ENCODE results near the gene CNTN1. TPM values are rescaled to one million over a fixed set of nuclear protein-coding genes. Genes with fewer than 3 reads are reported as not detected.

Gene CNTN1
- polyA plus RNA-seq, 1 donor (not counting 4 experiments of a cell fraction or from before 2014, with no cell fraction given) = 19.0 TPM

DNA sequence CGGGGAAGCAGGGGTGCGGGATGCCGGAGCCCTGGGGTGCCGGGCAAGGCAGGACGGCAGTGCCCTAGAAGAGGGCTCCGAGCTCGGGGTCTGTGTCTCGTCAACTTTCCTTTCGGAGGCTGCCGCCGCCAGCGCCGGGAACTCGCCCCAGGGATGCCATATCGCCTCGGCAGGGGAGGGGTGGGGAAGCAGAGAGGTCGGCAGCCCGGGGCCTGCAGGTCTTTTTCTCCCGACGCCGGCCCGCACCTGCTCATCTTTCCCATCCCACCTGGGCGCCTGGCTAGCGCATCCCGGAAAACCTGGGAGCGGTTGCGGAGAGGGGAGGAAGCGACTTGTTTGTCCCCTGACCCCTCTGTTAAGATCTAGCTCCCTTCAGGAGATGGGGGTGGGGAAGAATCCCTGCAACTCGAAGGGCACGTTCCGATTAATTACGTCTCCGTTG, 547 bp downstream of the CNTN1 start:
- Histone ChIP-seq H3K4me1 (ENCODE audit: control insufficient read depth, extremely low read depth, insufficient read depth, low read length) (peaks cover 47% of the 10 kb centered on the region), H3K9me3 (ENCODE audit: control insufficient read depth, low read depth, low read length) (no peaks in the 10 kb centered on the region), H3K9ac (ENCODE audit: control insufficient read depth, extremely low read depth, insufficient read depth, low read length) (peak overlapping the region; percentile 76), H2AFZ (ENCODE audit: control insufficient read depth, low read length) (peak overlapping the region; percentile 95), H3K4me3 (ENCODE audit: control insufficient read depth in 2 of 3, extremely low read depth in 1 of 3, insufficient read depth in 2 of 3, low read depth in 1 of 3, low read length in 3 of 3) (peak overlapping the region; percentile 31 to 93 (median 59)), H4K20me1 (ENCODE audit: control insufficient read depth, extremely low read depth, insufficient read depth, low read length) (no peaks in the 10 kb centered on the region), H3K36me3 (ENCODE audit: control insufficient read depth in 2 of 2, extremely low read depth in 1 of 2, insufficient read depth in 2 of 2, low read length in 2 of 2) (no peaks in the 10 kb centered on the region), H3K27ac (ENCODE audit: control insufficient read depth, insufficient read depth, low read length) (peak overlapping the region; percentile 68), H3K4me2 (ENCODE audit: control insufficient read depth, extremely low read depth, insufficient read depth, low read depth, low read length) (peak overlapping the region; percentile 96), H3K79me2 (ENCODE audit: control insufficient read depth, insufficient read depth, low read length) (no peaks in the 10 kb centered on the region), H3K9me1 (ENCODE audit: control insufficient read depth, extremely low read depth, insufficient read depth, low read length) (no peaks in the 10 kb centered on the region), H3K27me3 (ENCODE audit: control insufficient read depth, extremely low read depth, insufficient read depth, low read length) (no peaks in the 10 kb centered on the region)
- FAIRE-seq = no peak
- TF ChIP-seq, protein P1, sequence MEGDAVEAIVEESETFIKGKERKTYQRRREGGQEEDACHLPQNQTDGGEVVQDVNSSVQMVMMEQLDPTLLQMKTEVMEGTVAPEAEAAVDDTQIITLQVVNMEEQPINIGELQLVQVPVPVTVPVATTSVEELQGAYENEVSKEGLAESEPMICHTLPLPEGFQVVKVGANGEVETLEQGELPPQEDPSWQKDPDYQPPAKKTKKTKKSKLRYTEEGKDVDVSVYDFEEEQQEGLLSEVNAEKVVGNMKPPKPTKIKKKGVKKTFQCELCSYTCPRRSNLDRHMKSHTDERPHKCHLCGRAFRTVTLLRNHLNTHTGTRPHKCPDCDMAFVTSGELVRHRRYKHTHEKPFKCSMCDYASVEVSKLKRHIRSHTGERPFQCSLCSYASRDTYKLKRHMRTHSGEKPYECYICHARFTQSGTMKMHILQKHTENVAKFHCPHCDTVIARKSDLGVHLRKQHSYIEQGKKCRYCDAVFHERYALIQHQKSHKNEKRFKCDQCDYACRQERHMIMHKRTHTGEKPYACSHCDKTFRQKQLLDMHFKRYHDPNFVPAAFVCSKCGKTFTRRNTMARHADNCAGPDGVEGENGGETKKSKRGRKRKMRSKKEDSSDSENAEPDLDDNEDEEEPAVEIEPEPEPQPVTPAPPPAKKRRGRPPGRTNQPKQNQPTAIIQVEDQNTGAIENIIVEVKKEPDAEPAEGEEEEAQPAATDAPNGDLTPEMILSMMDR (optimal IDR thresholded peaks at IDR 0.05 in 1 of 3, IDR thresholded peaks at IDR 0.05 in 1 of 3, conservative IDR thresholded peaks at IDR 0.05 in 1 of 3; ENCODE audit: extremely low read depth in 1 of 3, insufficient read depth in 2 of 3, low read length in 3 of 3) = no peak
- no peak for TF ChIP-seq EZH2 (IDR thresholded peaks at IDR 0.05; ENCODE audit: low read length)
- dilution Hi-C loops (cut with MboI; ENCODE audit: extremely low pct_ligation_motif_present, low sequenced_read_pairs) = no loop called here
- no peak for DNase-seq (ENCODE audit: low read depth, low spot score)

- dilution Hi-C loops (cut with MboI; ENCODE audit: extremely low pct_ligation_motif_present, low sequenced_read_pairs) = no loop called here
- H2AFZ ChIP-seq (ENCODE audit: control insufficient read depth, low read length) = peak overlapping the region; percentile 95
- FAIRE-seq = no peak
- no peaks in the 10 kb centered on the region for H3K27me3 ChIP-seq (ENCODE audit: control insufficient read depth, extremely low read depth, insufficient read depth, low read length)
- peak overlapping the region; percentile 68 for H3K27ac ChIP-seq (ENCODE audit: control insufficient read depth, insufficient read depth, low read length)
- DNase-seq (ENCODE audit: low read depth, low spot score) = no peak
- no peaks in the 10 kb centered on the region for H3K9me3 ChIP-seq (ENCODE audit: control insufficient read depth, low read depth, low read length)
- peak overlapping the region; percentile 76 for H3K9ac ChIP-seq (ENCODE audit: control insufficient read depth, extremely low read depth, insufficient read depth, low read length)
- H3K4me1 ChIP-seq (ENCODE audit: control insufficient read depth, extremely low read depth, insufficient read depth, low read length) = peaks cover 50% of the 10 kb centered on the region
- peak overlapping the region; percentile 31 to 93 (median 59) for H3K4me3 ChIP-seq (ENCODE audit: control insufficient read depth in 2 of 3, extremely low read depth in 1 of 3, insufficient read depth in 2 of 3, low read depth in 1 of 3, low read length in 3 of 3)
- no peaks in the 10 kb centered on the region for H3K9me1 ChIP-seq (ENCODE audit: control insufficient read depth, extremely low read depth, insufficient read depth, low read length)
- TF ChIP-seq, protein P1 (optimal IDR thresholded peaks at IDR 0.05 in 1 of 3, IDR thresholded peaks at IDR 0.05 in 1 of 3, conservative IDR thresholded peaks at IDR 0.05 in 1 of 3; ENCODE audit: extremely low read depth in 1 of 3, insufficient read depth in 2 of 3, low read length in 3 of 3) = no peak
- TF ChIP-seq EZH2 (IDR thresholded peaks at IDR 0.05; ENCODE audit: low read length) = no peak
- no peaks in the 10 kb centered on the region for H3K79me2 ChIP-seq (ENCODE audit: control insufficient read depth, insufficient read depth, low read length)
- H3K36me3 ChIP-seq (ENCODE audit: control insufficient read depth in 2 of 2, extremely low read depth in 1 of 2, insufficient read depth in 2 of 2, low read length in 2 of 2) = no peaks in the 10 kb centered on the region
- peak overlapping the region; percentile 96 for H3K4me2 ChIP-seq (ENCODE audit: control insufficient read depth, extremely low read depth, insufficient read depth, low read depth, low read length)
- no peaks in the 10 kb centered on the region for H4K20me1 ChIP-seq (ENCODE audit: control insufficient read depth, extremely low read depth, insufficient read depth, low read length)
Observed at GRCh38 chr12:40693207-40693821, 1.1 kb downstream of the CNTN1 start.

All from keratinocyte (primary cell).